KMS-11 (cell line): ENCODE measurements around the gene RAB44.

Source experiments
- H2AFZ ChIP-seq: fragments of 200-600 bp; sonication (generic); 2 replicates; pipeline ENCODE4 v1.6.1; 2016; ENCODE audit warnings: antibody characterized with exemption, mixed run types, low read depth
- H3K27ac ChIP-seq: fragments of 200-600 bp; sonication (generic); 2 replicates; pipeline ENCODE4 v1.6.1; 2016; ENCODE audit warnings: mild to moderate bottlenecking, mixed run types
- H3K27me3 ChIP-seq: fragments of 200-600 bp; sonication (generic); 2 replicates; pipeline ENCODE4 v1.6.1; 2017; ENCODE audit warnings: mild to moderate bottlenecking, low read depth, mixed run types, moderate library complexity; ENCODE audit not compliant: insufficient read depth
- H3K36me3 ChIP-seq: fragments of 200-600 bp; sonication (generic); 2 replicates; pipeline ENCODE4 v1.6.1; 2017; ENCODE audit warnings: mild to moderate bottlenecking, mixed run types; ENCODE audit not compliant: insufficient read depth
- H3K4me1 ChIP-seq: fragments of 200-600 bp; sonication (generic); 2 replicates; pipeline ENCODE4 v1.6.1; 2016; ENCODE audit warnings: mild to moderate bottlenecking, low read depth, mixed run types; ENCODE audit not compliant: poor library complexity, severe bottlenecking
- H3K4me2 ChIP-seq: fragments of 200-600 bp; sonication (generic); 2 replicates; pipeline ENCODE4 v1.7.0; 2016; ENCODE audit warnings: mild to moderate bottlenecking, mixed run types
- H3K4me3 ChIP-seq: fragments of 200-600 bp; sonication (generic); IDR thresholded peaks from 2 replicates; pipeline ENCODE4 v1.6.1; 2017; ENCODE audit warnings: low read depth, low read length, mixed read lengths; ENCODE audit not compliant: insufficient read depth
- H3K79me2 ChIP-seq: fragments of 200-600 bp; sonication (generic); 2 replicates; pipeline ENCODE4 v1.6.1; 2016; ENCODE audit warnings: low read depth, mixed run types; ENCODE audit not compliant: insufficient read depth
- H3K9ac ChIP-seq: fragments of 200-600 bp; sonication (generic); 2 replicates; pipeline ENCODE4 v1.6.1; 2016; ENCODE audit warnings: mild to moderate bottlenecking, mixed run types
- H4K20me1 ChIP-seq: fragments of 200-600 bp; sonication (generic); 2 replicates; pipeline ENCODE4 v1.6.1; 2016; ENCODE audit warnings: mild to moderate bottlenecking, mixed run types; ENCODE audit not compliant: insufficient read depth
- TF ChIP-seq, protein P1 (sequence below): fragments of 200-600 bp; sonication (generic); conservative IDR thresholded peaks from 2 replicates; pipeline ENCODE4 v1.6.1; 2017; ENCODE audit warnings: low read depth, mild to moderate bottlenecking, antibody characterized with exemption, low read length, moderate library complexity, mixed read lengths

Gene RAB44

DNA sequence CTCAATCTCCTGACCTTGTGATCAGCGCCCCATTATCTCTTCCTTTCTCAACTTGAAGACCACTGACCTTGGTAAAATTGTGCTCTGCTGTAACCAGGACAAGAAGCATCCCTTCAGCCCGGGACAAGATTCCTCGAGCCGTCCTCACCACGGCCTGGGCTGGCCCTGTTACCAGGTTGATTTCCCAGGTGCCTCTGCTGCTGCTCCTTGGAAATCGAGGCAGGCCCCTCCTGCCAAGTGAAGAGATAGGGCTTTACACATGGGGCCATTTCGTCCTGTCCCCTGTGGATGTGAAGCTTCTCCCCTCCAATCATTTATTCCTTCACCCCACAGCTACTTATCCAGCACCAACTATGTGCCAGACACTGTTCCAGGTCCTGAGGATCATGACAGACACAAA is 21.5 kb downstream of the RAB44 start:
- no peaks in the 10 kb centered on the region for H3K27me3 ChIP-seq
- no peaks in the 10 kb centered on the region for H3K4me1 ChIP-seq
- H3K4me2 ChIP-seq, result no peak overlapping the region
- H3K36me3 ChIP-seq, result no peaks in the 10 kb centered on the region
- no peaks in the 10 kb centered on the region for H4K20me1 ChIP-seq
- no peak overlapping the region for H3K27ac ChIP-seq
- no peaks in the 10 kb centered on the region for H3K79me2 ChIP-seq
- H2AFZ ChIP-seq, result no peak overlapping the region
- no peak overlapping the region for H3K4me3 ChIP-seq
- TF ChIP-seq, protein P1, sequence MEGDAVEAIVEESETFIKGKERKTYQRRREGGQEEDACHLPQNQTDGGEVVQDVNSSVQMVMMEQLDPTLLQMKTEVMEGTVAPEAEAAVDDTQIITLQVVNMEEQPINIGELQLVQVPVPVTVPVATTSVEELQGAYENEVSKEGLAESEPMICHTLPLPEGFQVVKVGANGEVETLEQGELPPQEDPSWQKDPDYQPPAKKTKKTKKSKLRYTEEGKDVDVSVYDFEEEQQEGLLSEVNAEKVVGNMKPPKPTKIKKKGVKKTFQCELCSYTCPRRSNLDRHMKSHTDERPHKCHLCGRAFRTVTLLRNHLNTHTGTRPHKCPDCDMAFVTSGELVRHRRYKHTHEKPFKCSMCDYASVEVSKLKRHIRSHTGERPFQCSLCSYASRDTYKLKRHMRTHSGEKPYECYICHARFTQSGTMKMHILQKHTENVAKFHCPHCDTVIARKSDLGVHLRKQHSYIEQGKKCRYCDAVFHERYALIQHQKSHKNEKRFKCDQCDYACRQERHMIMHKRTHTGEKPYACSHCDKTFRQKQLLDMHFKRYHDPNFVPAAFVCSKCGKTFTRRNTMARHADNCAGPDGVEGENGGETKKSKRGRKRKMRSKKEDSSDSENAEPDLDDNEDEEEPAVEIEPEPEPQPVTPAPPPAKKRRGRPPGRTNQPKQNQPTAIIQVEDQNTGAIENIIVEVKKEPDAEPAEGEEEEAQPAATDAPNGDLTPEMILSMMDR, result no peak
- no peak overlapping the region for H3K9ac ChIP-seq

- Histone ChIP-seq H3K4me1 (no peaks in the 10 kb centered on the region), H3K27me3 (no peaks in the 10 kb centered on the region), H3K4me2 (no peak overlapping the region), H3K36me3 (no peaks in the 10 kb centered on the region), H3K27ac (no peak overlapping the region), H4K20me1 (no peaks in the 10 kb centered on the region), H3K79me2 (no peaks in the 10 kb centered on the region), H3K4me3 (no peak overlapping the region), H2AFZ (no peak overlapping the region), H3K9ac (no peak overlapping the region)
- TF ChIP-seq, protein P1, result no peak
Observed at GRCh38 chr6:36720251-36721141, 22.9 kb downstream of the RAB44 start.

GRCh38 chr6:36721369-36722140 is 23.9 kb downstream of the RAB44 start:
- Histone ChIP-seq H3K27ac (no peak overlapping the region), H2AFZ (no peak overlapping the region), H3K4me1 (no peaks in the 10 kb centered on the region), H3K27me3 (no peaks in the 10 kb centered on the region), H3K36me3 (no peaks in the 10 kb centered on the region), H3K4me2 (no peak overlapping the region), H3K79me2 (no peaks in the 10 kb centered on the region), H3K9ac (no peak overlapping the region), H3K4me3 (no peak overlapping the region), H4K20me1 (no peaks in the 10 kb centered on the region)
- TF ChIP-seq, protein P1, result no peak

DNA sequence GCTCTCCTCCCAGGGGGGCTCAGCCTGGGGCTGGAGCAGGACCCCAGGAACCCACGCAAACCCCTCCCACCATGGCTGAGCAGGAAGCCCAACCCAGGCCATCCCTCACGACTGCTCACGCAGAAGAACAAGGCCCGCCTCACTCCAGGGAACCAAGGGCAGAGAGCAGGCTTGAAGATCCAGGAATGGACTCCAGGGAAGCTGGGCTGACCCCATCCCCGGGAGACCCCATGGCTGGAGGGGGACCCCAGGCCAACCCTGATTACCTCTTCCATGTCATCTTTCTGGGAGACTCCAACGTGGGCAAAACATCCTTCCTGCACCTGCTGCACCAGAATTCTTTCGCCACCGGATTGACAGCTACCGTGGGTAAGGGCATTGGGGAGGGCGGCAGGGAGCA is 24.7 kb downstream of the RAB44 start:
- H3K27ac ChIP-seq, result no peak overlapping the region
- no peak overlapping the region for H3K9ac ChIP-seq
- H3K79me2 ChIP-seq, result no peaks in the 10 kb centered on the region
- no peaks in the 10 kb centered on the region for H4K20me1 ChIP-seq
- H3K4me2 ChIP-seq, result no peak overlapping the region
- H3K4me1 ChIP-seq, result no peaks in the 10 kb centered on the region
- no peak overlapping the region for H2AFZ ChIP-seq
- H3K27me3 ChIP-seq, result no peaks in the 10 kb centered on the region
- no peak overlapping the region for H3K4me3 ChIP-seq
- TF ChIP-seq, protein P1, result no peak
- no peaks in the 10 kb centered on the region for H3K36me3 ChIP-seq
